ENCODE data around the gene STARD3NL. TPM values are rescaled to one million over a fixed set of nuclear protein-coding genes. Genes with fewer than 3 reads are reported as not detected.
"Not testable (repeated sequence)": the region's sequence is repeated elsewhere in the genome, so short reads cannot be mapped to it uniquely, and the experiment has no call there.

STARD3NL gene
- polyA plus RNA-seq, 1 donor from 2014 or later = 233 TPM

DNA sequence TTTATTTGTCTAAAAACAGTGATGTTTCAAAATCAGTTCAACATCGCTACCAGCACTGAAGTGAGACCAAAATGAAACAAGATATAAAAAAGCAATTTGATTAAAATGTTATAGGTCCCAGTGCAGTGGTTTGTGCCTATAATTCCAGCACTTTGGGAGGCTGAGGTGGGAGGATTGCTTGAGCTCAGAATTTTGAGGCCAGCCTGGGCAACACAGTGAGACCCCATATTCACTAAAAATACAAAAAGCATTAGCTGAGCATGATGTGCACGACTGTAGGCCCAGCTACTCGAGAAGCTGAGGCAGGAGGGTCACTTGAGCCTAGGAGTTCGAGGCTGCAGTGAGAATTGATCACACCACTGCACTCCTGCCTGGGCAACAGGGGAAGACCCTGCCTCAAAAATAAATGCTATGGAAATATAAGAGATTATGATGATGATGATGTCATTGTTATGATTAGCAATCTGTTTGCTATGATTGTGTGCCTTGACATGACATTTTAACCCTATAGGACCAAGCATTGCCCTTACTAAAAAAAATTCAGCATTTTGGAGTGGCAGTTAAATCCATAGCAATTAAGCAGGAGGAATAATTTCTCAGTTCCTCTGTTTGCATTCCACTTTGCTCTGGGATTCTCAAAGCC lies 91.8 kb downstream of the STARD3NL start:
- H3K4me2 ChIP-seq (ENCODE audit: low read length); H3K9me3 ChIP-seq (ENCODE audit: low read length); H3K27me3 ChIP-seq (ENCODE audit: insufficient read depth, low read depth, low read length): not testable (repeated sequence)

GRCh38 chr7:38270405-38270804 lies 92.4 kb downstream of the STARD3NL start:
- H3K4me3 ChIP-seq (ENCODE audit: low read length); H4K20me1 ChIP-seq (ENCODE audit: insufficient read depth); H3K79me2 ChIP-seq (replicated peaks; ENCODE audit: insufficient read depth, low read length); H3K36me3 ChIP-seq (ENCODE audit: insufficient read depth, low read length); H2AFZ ChIP-seq (ENCODE audit: low read depth, low read length); H3K27me3 ChIP-seq (ENCODE audit: insufficient read depth, low read depth, low read length); H3K9me2 ChIP-seq (ENCODE audit: insufficient read depth, low read length); H3F3A ChIP-seq (ENCODE audit: insufficient read depth, low read length, poor library complexity, severe bottlenecking); H3K4me2 ChIP-seq (ENCODE audit: low read length); H3K27ac ChIP-seq (ENCODE audit: low read length); H3K9ac ChIP-seq (ENCODE audit: low read length); H3K9me3 ChIP-seq (ENCODE audit: low read length): not testable (repeated sequence)

More for the DNA sequence above, 91.8 kb downstream of the STARD3NL start:
- H3K9ac ChIP-seq (ENCODE audit: low read length); H4K20me1 ChIP-seq (ENCODE audit: insufficient read depth); H2AFZ ChIP-seq (ENCODE audit: low read depth, low read length); H3F3A ChIP-seq (ENCODE audit: insufficient read depth, low read length, poor library complexity, severe bottlenecking); H3K27ac ChIP-seq (ENCODE audit: low read length); H3K4me3 ChIP-seq (ENCODE audit: low read length); H3K79me2 ChIP-seq (replicated peaks; ENCODE audit: insufficient read depth, low read length); H3K36me3 ChIP-seq (ENCODE audit: insufficient read depth, low read length); H3K9me2 ChIP-seq (ENCODE audit: insufficient read depth, low read length): not testable (repeated sequence)

DNA sequence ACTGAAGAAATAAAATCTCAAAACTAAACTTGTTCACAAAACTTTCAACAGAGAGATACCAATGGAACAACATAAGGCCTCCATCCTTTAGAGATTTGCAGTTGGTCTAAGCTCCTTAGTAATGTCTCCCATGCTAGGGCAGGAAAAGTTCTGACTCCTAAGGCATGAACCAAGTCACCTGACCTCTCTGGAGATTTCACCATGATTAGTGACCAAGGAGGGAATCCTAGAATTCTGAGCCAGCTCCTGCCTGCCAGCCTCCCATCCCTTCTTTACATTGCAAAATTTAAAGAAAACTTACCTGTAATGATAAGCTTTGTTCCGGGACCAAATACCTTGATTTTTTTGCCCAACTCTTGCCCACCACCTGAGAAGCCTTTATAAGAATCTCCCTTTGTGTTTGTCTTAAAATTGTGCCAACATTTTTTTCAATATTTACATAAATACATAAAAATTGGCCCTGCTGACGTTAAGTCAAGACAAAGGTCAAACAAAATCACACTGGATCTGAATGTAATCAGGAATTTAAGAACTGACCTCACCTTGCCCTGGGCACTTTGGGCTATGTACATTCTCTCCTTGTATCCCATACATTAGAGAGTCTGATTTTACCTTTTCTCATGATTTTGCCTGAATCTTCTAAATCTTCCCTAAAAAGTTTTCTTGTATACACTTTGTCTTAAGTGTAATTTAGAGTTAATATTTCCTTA lies 95.4 kb downstream of the STARD3NL start, which contains the start of gene TARP:
TSS of gene TARP (minus strand) at position 351 of the 710 bp plus-strand sequence.
- H3K9ac ChIP-seq (ENCODE audit: low read length) = no peak within 1 kb of the TSS
- no peaks in the 10 kb centered on the region for H3K9me3 ChIP-seq (ENCODE audit: low read length)
- H2AFZ ChIP-seq (ENCODE audit: low read depth, low read length) = no peak within 1 kb of the TSS
- no peaks in the 10 kb centered on the region for H4K20me1 ChIP-seq (ENCODE audit: insufficient read depth)
- H3K27ac ChIP-seq (ENCODE audit: low read length) = no peak within 1 kb of the TSS
- H3K79me2 ChIP-seq (replicated peaks; ENCODE audit: insufficient read depth, low read length) = no peaks in the 10 kb centered on the region
- H3K27me3 ChIP-seq (ENCODE audit: insufficient read depth, low read depth, low read length) = no peaks in the 10 kb centered on the region
- H3F3A ChIP-seq (ENCODE audit: insufficient read depth, low read length, poor library complexity, severe bottlenecking) = no peaks in the 10 kb centered on the region
- TF ChIP-seq SMC3 (conservative IDR thresholded peaks at IDR 0.05; ENCODE audit: poor library complexity) (no peak), POLR2AphosphoS5 (IDR thresholded peaks at IDR 0.05) (no peak), RAD21 (conservative IDR thresholded peaks at IDR 0.05) (no peak), EZH2 (IDR thresholded peaks at IDR 0.05; ENCODE audit: borderline replicate concordance, insufficient read depth, low read length, poor library complexity, severe bottlenecking) (no peak), EP300 (conservative IDR thresholded peaks at IDR 0.05; ENCODE audit: poor library complexity, severe bottlenecking) (no peak), TAF1 (IDR thresholded peaks at IDR 0.05; ENCODE audit: low read depth) (no peak), REST (IDR thresholded peaks at IDR 0.05; ENCODE audit: borderline replicate concordance) (no peak), MXI1 (conservative IDR thresholded peaks at IDR 0.05; ENCODE audit: poor library complexity, severe bottlenecking) (no peak)
- TF ChIP-seq, protein P1, sequence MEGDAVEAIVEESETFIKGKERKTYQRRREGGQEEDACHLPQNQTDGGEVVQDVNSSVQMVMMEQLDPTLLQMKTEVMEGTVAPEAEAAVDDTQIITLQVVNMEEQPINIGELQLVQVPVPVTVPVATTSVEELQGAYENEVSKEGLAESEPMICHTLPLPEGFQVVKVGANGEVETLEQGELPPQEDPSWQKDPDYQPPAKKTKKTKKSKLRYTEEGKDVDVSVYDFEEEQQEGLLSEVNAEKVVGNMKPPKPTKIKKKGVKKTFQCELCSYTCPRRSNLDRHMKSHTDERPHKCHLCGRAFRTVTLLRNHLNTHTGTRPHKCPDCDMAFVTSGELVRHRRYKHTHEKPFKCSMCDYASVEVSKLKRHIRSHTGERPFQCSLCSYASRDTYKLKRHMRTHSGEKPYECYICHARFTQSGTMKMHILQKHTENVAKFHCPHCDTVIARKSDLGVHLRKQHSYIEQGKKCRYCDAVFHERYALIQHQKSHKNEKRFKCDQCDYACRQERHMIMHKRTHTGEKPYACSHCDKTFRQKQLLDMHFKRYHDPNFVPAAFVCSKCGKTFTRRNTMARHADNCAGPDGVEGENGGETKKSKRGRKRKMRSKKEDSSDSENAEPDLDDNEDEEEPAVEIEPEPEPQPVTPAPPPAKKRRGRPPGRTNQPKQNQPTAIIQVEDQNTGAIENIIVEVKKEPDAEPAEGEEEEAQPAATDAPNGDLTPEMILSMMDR (IDR thresholded peaks at IDR 0.05; ENCODE audit: poor library complexity, severe bottlenecking) = no peak
- no peaks in the 10 kb centered on the region for H3K9me2 ChIP-seq (ENCODE audit: insufficient read depth, low read length)
- no peaks in the 10 kb centered on the region for H3K36me3 ChIP-seq (ENCODE audit: insufficient read depth, low read length)
- H3K4me2 ChIP-seq (ENCODE audit: low read length) = no peak within 1 kb of the TSS
- H3K4me3 ChIP-seq (ENCODE audit: low read length) = no peak within 1 kb of the TSS

Data from neural cell (in vitro differentiated cells).